GM18951 (cell line): ENCODE measurements around the gene PRPF18.

Source experiments
- POLR2A ChIP-seq: IDR thresholded peaks from 4 replicates; pipeline ENCODE4 v1.6.1; 2011; ENCODE audit warnings: mild to moderate bottlenecking; ENCODE audit not compliant: insufficient read length, insufficient read depth; ENCODE audit errors: extremely low read depth
- in situ Hi-C: fragments of 300-500 bp; cut with MboI; formaldehyde crosslinking; loops from one replicate; pipeline ENCODE4 v1.12.0; 2022; ENCODE audit warnings: low sequenced_read_pairs, mixed read lengths, inconsistent platforms; ENCODE audit not compliant: unreplicated experiment

The PRPF18 gene

GRCh38 chr10:13657101-13657680 lies 70.4 kb downstream of the PRPF18 start:
- in situ Hi-C loops, result no loop called here
- TF ChIP-seq POLR2A, result no peak

GRCh38 chr10:13658264-13658663 lies 71.5 kb downstream of the PRPF18 start:
- TF ChIP-seq POLR2A, result no peak
- in situ Hi-C loops, result no loop called here

- in situ Hi-C loops, result no loop called here
- TF ChIP-seq POLR2A, result peak; percentile 17
Observed at GRCh38 chr10:13658871-13659685, 72.3 kb downstream of the PRPF18 start.

GRCh38 chr10:13659887-13660550 lies 73.3 kb downstream of the PRPF18 start:
- TF ChIP-seq POLR2A, result no peak
- in situ Hi-C loops, result no loop called here

- in situ Hi-C loops, result no loop called here
- no peak for TF ChIP-seq POLR2A
Observed at GRCh38 chr10:13660551-13660920, 73.8 kb downstream of the PRPF18 start.

GRCh38 chr10:13661256-13661655 lies 74.5 kb downstream of the PRPF18 start:
- in situ Hi-C loops, result no loop called here
- no peak for TF ChIP-seq POLR2A

- no peak for TF ChIP-seq POLR2A
- in situ Hi-C loops, result loop anchor here (5.0 kb wide), 1 partner anchor 112 kb away; no protein-coding TSS in a partner anchor
Observed at GRCh38 chr10:13665516-13666262, 78.9 kb downstream of the PRPF18 start.

GRCh38 chr10:13668126-13668525 lies 81.4 kb downstream of the PRPF18 start:
- in situ Hi-C loops, result loop anchor here (5.0 kb wide), 1 partner anchor 109 kb away; no protein-coding TSS in a partner anchor
- TF ChIP-seq POLR2A, result no peak

GRCh38 chr10:13669182-13669855 lies 82.6 kb downstream of the PRPF18 start:
- TF ChIP-seq POLR2A, result no peak
- in situ Hi-C loops, result loop anchor here (5.0 kb wide), 1 partner anchor 108 kb away; no protein-coding TSS in a partner anchor

- in situ Hi-C loops, result loop anchor here (5.0 kb wide), 1 partner anchor 107 kb away; no protein-coding TSS in a partner anchor
- TF ChIP-seq POLR2A, result no peak
Observed at GRCh38 chr10:13669901-13670300, 83.1 kb downstream of the PRPF18 start.

GRCh38 chr10:13670311-13670710 lies 83.5 kb downstream of the PRPF18 start:
- TF ChIP-seq POLR2A, result peak; percentile 18
- in situ Hi-C loops, result no loop called here

GRCh38 chr10:13671904-13672303 lies 85.1 kb downstream of the PRPF18 start:
- in situ Hi-C loops, result no loop called here
- TF ChIP-seq POLR2A, result peak; percentile 15
